ENCODE data around the gene PODXL2.

GRCh38 chr3:127625821-127626220, 3.2 kb upstream of the PODXL2 start:
- no peak for TF ChIP-seq CTCF (IDR thresholded peaks at IDR 0.05)
- no peak for TF ChIP-seq POLR2A (IDR thresholded peaks at IDR 0.05)

Measured in breast epithelium (tissue), 3 donors.